Subcutaneous abdominal adipose tissue (tissue), 5 donors: ENCODE measurements around the gene IWS1.
A peak's percentile ranks its signal among the peaks of the same experiment; 100 is the strongest.
"Not testable (repeated sequence)": the region's sequence is repeated elsewhere in the genome, so short reads cannot be mapped to it uniquely, and the experiment has no call there.

Source experiments
- H3K27ac ChIP-seq: one replicate; pipeline ENCODE4 v1.7.0; 2013; ENCODE audit warnings: low read depth, mild to moderate bottlenecking, inconsistent platforms, low read length, moderate library complexity
- H3K27me3 ChIP-seq, 5 donors: one replicate each; pipeline ENCODE4 v1.7.0; 2013; ENCODE audit warnings: low read length in 5 of 5, inconsistent platforms in 1 of 5; ENCODE audit not compliant: control insufficient read depth in 5 of 5, insufficient read depth in 4 of 5
- H3K36me3 ChIP-seq, 5 donors: one replicate each; pipeline ENCODE4 v1.7.0; 2013; ENCODE audit warnings: low read length in 5 of 5; ENCODE audit not compliant: control insufficient read depth in 5 of 5, insufficient read depth in 5 of 5
- H3K4me1 ChIP-seq, 5 donors: one replicate each; pipeline ENCODE4 v1.7.0; 2013; ENCODE audit warnings: low read length in 5 of 5, mild to moderate bottlenecking in 3 of 5, moderate library complexity in 1 of 5; ENCODE audit not compliant: control insufficient read depth in 5 of 5, insufficient read depth in 5 of 5
- H3K4me3 ChIP-seq, 5 donors: one replicate each; pipeline ENCODE4 v1.7.0; 2013; ENCODE audit warnings: low read length in 5 of 5, low read depth in 1 of 5
- H3K9ac ChIP-seq, 5 donors: one replicate each; pipeline ENCODE4 v1.7.0; 2013; ENCODE audit warnings: low read length in 5 of 5, mild to moderate bottlenecking in 4 of 5, moderate library complexity in 3 of 5
- H3K9me3 ChIP-seq, 5 donors: one replicate each; pipeline ENCODE4 v1.7.0; 2013; ENCODE audit warnings: low read length in 5 of 5; ENCODE audit not compliant: control insufficient read depth in 5 of 5
- donor health status: healthy.
- donor health status: healthy.
- donor health status: healthy.
- donor health status: healthy.
- donor health status: healthy.

IWS1 gene

GRCh38 chr2:127530245-127531140 is 4.2 kb upstream of the IWS1 start:
- Histone ChIP-seq H3K27ac (no peak overlapping the region), H3K4me1 (peaks cover 4 to 11% (median 9%) of the 10 kb centered on the region in 5 donors), H3K9me3 (peaks cover 0 to 5% (median 3%) of the 10 kb centered on the region in 5 donors), H3K9ac (no peak overlapping the region), H3K36me3 (no peaks in the 10 kb centered on the region), H3K27me3 (peaks cover 0 to 9% (median 6%) of the 10 kb centered on the region in 5 donors), H3K4me3 (no peak overlapping the region)

GRCh38 chr2:127529416-127529815 is 3.1 kb upstream of the IWS1 start:
- H3K4me1 ChIP-seq, result peaks cover 4 to 22% (median 14%) of the 10 kb centered on the region in 5 donors
- not testable (repeated sequence) for H3K9me3 ChIP-seq, H3K9ac ChIP-seq, H3K36me3 ChIP-seq, H3K4me3 ChIP-seq, H3K27ac ChIP-seq, H3K27me3 ChIP-seq

GRCh38 chr2:127528487-127528886 is 2.2 kb upstream of the IWS1 start:
- Histone ChIP-seq H3K4me1 (peaks cover 4 to 22% (median 20%) of the 10 kb centered on the region in 5 donors), H3K27ac (no peak overlapping the region), H3K4me3 (no peak overlapping the region), H3K36me3 (peaks cover 0 to 2% (median 0%) of the 10 kb centered on the region in 5 donors), H3K9me3 (peaks cover 0 to 5% (median 3%) of the 10 kb centered on the region in 5 donors), H3K27me3 (no peaks in the 10 kb centered on the region), H3K9ac (no peak overlapping the region)

- peak overlapping the region; percentile 98 for H3K27ac ChIP-seq
- peaks cover 0 to 5% (median 3%) of the 10 kb centered on the region in 5 donors for H3K9me3 ChIP-seq
- H3K4me1 ChIP-seq, result peaks cover 4 to 22% (median 20%) of the 10 kb centered on the region in 5 donors
- no peaks in the 10 kb centered on the region for H3K27me3 ChIP-seq
- H3K4me3 ChIP-seq, result peak overlapping the region; percentile 80 to 94 (median 90)
- H3K9ac ChIP-seq, result peak overlapping the region; percentile 88 to 98 (median 95)
- H3K36me3 ChIP-seq, result peaks cover 5 to 10% (median 6%) of the 10 kb centered on the region in 5 donors
These were observed 914 bp upstream of the IWS1 start for GRCh38 chr2:127527001-127527804.

- peak overlapping the region; percentile 81 to 94 (median 93) for H3K4me3 ChIP-seq
- H3K36me3 ChIP-seq, result peaks cover 5 to 16% (median 10%) of the 10 kb centered on the region in 5 donors
- peaks cover 4 to 22% (median 20%) of the 10 kb centered on the region in 5 donors for H3K4me1 ChIP-seq
- H3K27me3 ChIP-seq, result no peaks in the 10 kb centered on the region
- peaks cover 0 to 5% (median 3%) of the 10 kb centered on the region in 5 donors for H3K9me3 ChIP-seq
- peak overlapping the region; percentile 98 for H3K27ac ChIP-seq
- H3K9ac ChIP-seq, result peak overlapping the region; percentile 88 to 98 (median 95)
These were observed 578 bp downstream of the IWS1 start for GRCh38 chr2:127525691-127526131.

GRCh38 chr2:127524198-127524834 is 2.0 kb downstream of the IWS1 start:
- not testable (repeated sequence) for H3K4me3 ChIP-seq, H3K27ac ChIP-seq, H3K27me3 ChIP-seq, H3K9me3 ChIP-seq, H3K9ac ChIP-seq
- H3K36me3 ChIP-seq, result peaks cover 10 to 24% (median 20%) of the 10 kb centered on the region in 5 donors
- peaks cover 4 to 22% (median 20%) of the 10 kb centered on the region in 5 donors for H3K4me1 ChIP-seq

- Histone ChIP-seq H3K27me3 (no peaks in the 10 kb centered on the region), H3K4me1 (peaks cover 4 to 22% (median 20%) of the 10 kb centered on the region in 5 donors), H3K9me3 (no peaks in the 10 kb centered on the region), H3K27ac (no peak overlapping the region), H3K4me3 (no peak overlapping the region), H3K36me3 (peaks cover 10 to 24% (median 20%) of the 10 kb centered on the region in 5 donors), H3K9ac (no peak overlapping the region)
These were observed 2.9 kb downstream of the IWS1 start for GRCh38 chr2:127523269-127523939.

- Histone ChIP-seq H3K4me1 (peaks cover 8 to 24% (median 21%) of the 10 kb centered on the region in 5 donors), H3K4me3 (no peak overlapping the region), H3K9ac (no peak overlapping the region), H3K27me3 (no peaks in the 10 kb centered on the region), H3K27ac (no peak overlapping the region), H3K9me3 (no peaks in the 10 kb centered on the region), H3K36me3 (peaks cover 10 to 36% (median 24%) of the 10 kb centered on the region in 5 donors)
These were observed 5.9 kb downstream of the IWS1 start for GRCh38 chr2:127520424-127520823.

GRCh38 chr2:127517465-127517864 is 8.8 kb downstream of the IWS1 start:
- Histone ChIP-seq H3K36me3 (peaks cover 14 to 43% (median 24%) of the 10 kb centered on the region in 5 donors), H3K27ac (peak overlapping the region; percentile 93), H3K27me3 (no peaks in the 10 kb centered on the region), H3K9me3 (no peaks in the 10 kb centered on the region), H3K4me1 (peaks cover 11 to 34% (median 24%) of the 10 kb centered on the region in 5 donors), H3K4me3 (no peak overlapping the region), H3K9ac (no peak overlapping the region)
